SK-N-SH (cell line): ENCODE data around the gene SOBP. TPM values are rescaled to one million over a fixed set of nuclear protein-coding genes. Genes with fewer than 3 reads are reported as not detected.

ENCODE experiments used
- CTCF ChIA-PET: fragments of 300-600, 350-600 bp; formaldehyde crosslinking; extraction: SDS; loops from one replicate; lab custom pipeline; 2021; lab: Yijun Ruan, JAX
- POLR2A ChIA-PET: fragments of 350-600 bp; sonication (Branson Sonifier 250); formaldehyde crosslinking; extraction: SDS; loops from one replicate; lab custom pipeline; 2020; ENCODE audit warnings: antibody characterized with exemption, inconsistent platforms; lab: Yijun Ruan, JAX
- DNase-seq: peaks from one replicate; pipeline ENCODE4 v3.0.0; 2012
- H2AFZ ChIP-seq: fragments of 200-600 bp; sonication (generic); 2 replicates; pipeline ENCODE4 v1.8.1; 2016; ENCODE audit warnings: antibody characterized with exemption, mild to moderate bottlenecking, low read depth
- H3F3A ChIP-seq: fragments of 200-600 bp; sonication (generic); replicated peaks from 2 replicates; pipeline ENCODE3; 2016; ENCODE audit warnings: antibody characterized with exemption, mild to moderate bottlenecking; ENCODE audit not compliant: insufficient read depth
- H3K27ac ChIP-seq, 2 experiments: fragments of 200-500 bp in 1 of 2; fragments of 200-600 bp in 1 of 2; sonication (Bioruptor generic) in 1 of 2; sonication (generic), shearing (Covaris generic) in 1 of 2; 2 replicates each; pipeline versions ENCODE4 v1.5.1 to v1.6.1; 2014 to 2016; ENCODE audit warnings: low read depth in 2 of 2, inconsistent platforms in 1 of 2, low read length in 1 of 2, mild to moderate bottlenecking in 1 of 2, mixed read lengths in 1 of 2
- H3K27me3 ChIP-seq: fragments of 200-600 bp; sonication (generic), shearing (Covaris generic); 2 replicates; pipeline ENCODE4 v1.6.1; 2016; ENCODE audit warnings: mixed run types; ENCODE audit not compliant: insufficient read depth
- H3K36me3 ChIP-seq, 2 experiments: fragments of 200-500 bp in 1 of 2; fragments of 200-600 bp in 1 of 2; sonication (Bioruptor generic) in 1 of 2; sonication (generic) in 1 of 2; replicated peaks in 1 of 2; 2 replicates each; pipeline versions ENCODE3 to v1.5.1; 2014 to 2016; ENCODE audit warnings: low read length in 1 of 2, mild to moderate bottlenecking in 1 of 2; ENCODE audit not compliant: insufficient read depth in 2 of 2, control insufficient read depth in 1 of 2
- H3K4me1 ChIP-seq, 2 experiments: fragments of 200-500 bp in 1 of 2; fragments of 200-600 bp in 1 of 2; sonication (Bioruptor generic) in 1 of 2; sonication (generic), shearing (Covaris generic) in 1 of 2; 2 replicates each; pipeline versions ENCODE4 v1.5.1 to v1.6.1; 2014 to 2016; ENCODE audit warnings: low read depth in 1 of 2, low read length in 1 of 2, mixed run types in 1 of 2; ENCODE audit not compliant: insufficient read depth in 2 of 2, control insufficient read depth in 1 of 2
- H3K4me2 ChIP-seq: fragments of 200-600 bp; sonication (generic), shearing (Covaris generic); 2 replicates; pipeline ENCODE4 v1.6.1; 2017; ENCODE audit warnings: mixed run types
- H3K4me3 ChIP-seq, 2 experiments: fragments of 200-500 bp in 1 of 2; fragments of 200-600 bp in 1 of 2; sonication (Bioruptor generic) in 1 of 2; sonication (generic), shearing (Covaris generic) in 1 of 2; 2 replicates each; pipeline versions ENCODE4 v1.5.1 to v1.8.1; 2014 to 2016; ENCODE audit warnings: low read depth in 2 of 2, inconsistent platforms in 1 of 2, low read length in 1 of 2, mild to moderate bottlenecking in 1 of 2, mixed read lengths in 1 of 2, moderate library complexity in 1 of 2
- H3K79me2 ChIP-seq: fragments of 200-600 bp; sonication (generic); 2 replicates; pipeline ENCODE4 v1.8.1; 2017; ENCODE audit warnings: mild to moderate bottlenecking; ENCODE audit not compliant: insufficient read depth
- H3K9ac ChIP-seq: fragments of 200-600 bp; sonication (generic); 2 replicates; pipeline ENCODE4 v1.6.1; 2017; ENCODE audit warnings: mixed run types
- H3K9me2 ChIP-seq: fragments of 200-600 bp; sonication (generic); 2 replicates; pipeline ENCODE4 v1.6.1; 2017; ENCODE audit warnings: mixed run types
- H3K9me3 ChIP-seq: fragments of 200-600 bp; sonication (generic); 2 replicates; pipeline ENCODE4 v1.6.1; 2017; ENCODE audit warnings: mixed run types, mild to moderate bottlenecking, moderate library complexity
- H4K20me1 ChIP-seq: fragments of 200-600 bp; sonication (generic); 2 replicates; pipeline ENCODE4 v1.6.1; 2017; ENCODE audit warnings: mild to moderate bottlenecking, mixed run types; ENCODE audit not compliant: insufficient read depth
- CHD2 ChIP-seq: fragments of 150-350 bp; IDR thresholded peaks from 2 replicates; pipeline ENCODE4 v1.6.1; 2018; ENCODE audit warnings: low read length; ENCODE audit not compliant: partially characterized antibody
- CTCF ChIP-seq: fragments of 200-600 bp; sonication (generic); IDR thresholded peaks from 2 replicates; pipeline ENCODE4 v1.6.1; 2017; ENCODE audit warnings: antibody characterized with exemption, mild to moderate bottlenecking, moderate library complexity
- FOSL2 ChIP-seq: IDR thresholded peaks from 2 replicates; pipeline ENCODE4 v1.4.0; 2012; ENCODE audit warnings: low read depth, mild to moderate bottlenecking, moderate library complexity, borderline replicate concordance
- FOXM1 ChIP-seq: IDR thresholded peaks from 2 replicates; pipeline ENCODE4 v1.4.0; 2012; ENCODE audit warnings: low read depth, mild to moderate bottlenecking
- GABPA ChIP-seq: IDR thresholded peaks from 2 replicates; pipeline ENCODE4 v1.4.0; 2012; ENCODE audit warnings: low read depth, mild to moderate bottlenecking
- GATA2 ChIP-seq: sonication (generic); formaldehyde crosslinking; IDR thresholded peaks from 2 replicates; pipeline ENCODE4 v1.5.0; 2020; ENCODE audit warnings: mild to moderate bottlenecking, missing genetic modification reagents
- IRF3 ChIP-seq: fragments of 150-350 bp; IDR thresholded peaks from 2 replicates; pipeline ENCODE4 v1.6.1; 2016; ENCODE audit warnings: mild to moderate bottlenecking, low read depth, low read length
- JUND ChIP-seq: IDR thresholded peaks from 2 replicates; pipeline ENCODE4 v1.4.0; 2012
- MAX ChIP-seq: IDR thresholded peaks from 2 replicates; pipeline ENCODE4 v1.4.0; 2012; ENCODE audit warnings: low read depth
- MXI1 ChIP-seq: IDR thresholded peaks from 2 replicates; pipeline ENCODE4 v1.6.1; 2012; ENCODE audit warnings: mild to moderate bottlenecking, low read depth, low read length, improper control_type of control experiment
- NFIC ChIP-seq: IDR thresholded peaks from 2 replicates; pipeline ENCODE4 v1.4.0; 2012; ENCODE audit warnings: borderline replicate concordance
- RCOR1 ChIP-seq: fragments of 150-350 bp; IDR thresholded peaks from 2 replicates; pipeline ENCODE4 v1.6.1; 2017; ENCODE audit warnings: antibody characterized with exemption, low read length
- REST ChIP-seq: IDR thresholded peaks from 2 replicates; pipeline ENCODE4 v1.6.1; 2012; ENCODE audit warnings: mild to moderate bottlenecking, low read depth, low read length, moderate library complexity
- SIN3A ChIP-seq: IDR thresholded peaks from 2 replicates; pipeline ENCODE4 v1.6.1; 2012; ENCODE audit warnings: low read depth, mild to moderate bottlenecking, low read length, moderate library complexity, borderline replicate concordance
- SMC3 ChIP-seq: IDR thresholded peaks from 2 replicates; pipeline ENCODE4 v1.6.1; 2012; ENCODE audit warnings: low read depth, low read length, improper control_type of control experiment
- TAF1 ChIP-seq: IDR thresholded peaks from 2 replicates; pipeline ENCODE4 v1.6.1; 2012; ENCODE audit warnings: low read depth, mild to moderate bottlenecking, low read length, moderate library complexity, borderline replicate concordance
- TEAD4 ChIP-seq: IDR thresholded peaks from 2 replicates; pipeline ENCODE4 v1.4.0; 2012; ENCODE audit warnings: mild to moderate bottlenecking, borderline replicate concordance; ENCODE audit not compliant: insufficient read depth
- USF1 ChIP-seq: IDR thresholded peaks from 2 replicates; pipeline ENCODE4 v1.4.0; 2012; ENCODE audit warnings: low read depth, borderline replicate concordance
- USF2 ChIP-seq: fragments of 150-350 bp; IDR thresholded peaks from 2 replicates; pipeline ENCODE4 v1.6.1; 2017; ENCODE audit warnings: antibody characterized with exemption, low read length, low read depth, borderline replicate concordance
- YY1 ChIP-seq: IDR thresholded peaks from 2 replicates; pipeline ENCODE4 v1.4.0; 2012; ENCODE audit warnings: low read depth, mild to moderate bottlenecking
- WGBS: methylation state at CpG from one replicate; pipeline ENCODE4 v1.1.6; 2017; ENCODE audit warnings: low lambda C conversion rate; 5-methylcytosine and 5-hydroxymethylcytosine counted together
- polyA plus RNA-seq, 3 experiments: library from polyadenylated mRNA; depleted of rRNA; stranded (reverse); fragments of >200 nt; gene quantifications; 2 replicates each; pipeline ENCODE4 v1.2.3, GENCODE V29; 2012

Gene SOBP
- polyA plus RNA-seq, 1 of the 3 experiments (the other 2 are of a cell fraction) = 0.61 TPM

GRCh38 chr6:107646776-107647438, 157.0 kb downstream of the SOBP start:
- H3K4me2 ChIP-seq = no peak overlapping the region
- no peaks in the 10 kb centered on the region for H3K9me3 ChIP-seq
- H3K27me3 ChIP-seq = no peaks in the 10 kb centered on the region
- 68% methylated on average over 2 of the region's 2 CpGs for WGBS
- H3K4me3 ChIP-seq = no peak overlapping the region
- no peak for DNase-seq
- no peak for TF ChIP-seq NFIC
- no peak for TF ChIP-seq CHD2
- no peak for TF ChIP-seq SMC3
- TF ChIP-seq USF1 = no peak
- no peak for TF ChIP-seq RCOR1
- TF ChIP-seq GATA2 (CRISPR knock-in tag) = no peak
- no peak for TF ChIP-seq FOSL2
- TF ChIP-seq REST = no peak
- no peak for TF ChIP-seq FOXM1
- TF ChIP-seq CTCF = no peak
- TF ChIP-seq MAX = no peak
- no peak for TF ChIP-seq SIN3A
- no peak for TF ChIP-seq JUND
- TF ChIP-seq TEAD4 = no peak
- no peak for TF ChIP-seq MXI1
- TF ChIP-seq TAF1 = no peak
- no peak for TF ChIP-seq IRF3
- no peak for TF ChIP-seq GABPA
- TF ChIP-seq YY1 = no peak
- TF ChIP-seq USF2 = no peak
- H3K9ac ChIP-seq = no peak overlapping the region
- H3K36me3 ChIP-seq = no peaks in the 10 kb centered on the region
- H3K9me2 ChIP-seq = no peaks in the 10 kb centered on the region
- no peaks in the 10 kb centered on the region for H3K79me2 ChIP-seq
- no peaks in the 10 kb centered on the region for H3F3A ChIP-seq
- POLR2A ChIA-PET = no interaction called here
- no peaks in the 10 kb centered on the region for H4K20me1 ChIP-seq
- CTCF ChIA-PET = interaction anchor here (1.4 to 1.9 kb wide), 4 partner anchors 9 to 18 kb away, joined by 3 to 9 read pairs (median 4); no protein-coding TSS in a partner anchor
- H3K27ac ChIP-seq = no peak overlapping the region
- H2AFZ ChIP-seq = no peak overlapping the region
- peaks cover 0 to 11% of the 10 kb centered on the region in 2 experiments; a peak in 1 of 4 replicates for H3K4me1 ChIP-seq
